A549 (cell line): ENCODE data around the gene PBX3. TPM values are rescaled to one million over a fixed set of nuclear protein-coding genes. Genes with fewer than 3 reads are reported as not detected.

Experiments used
- ATAC-seq, 2 experiments: fragments of 200-7000 bp in 1 of 2; fragments of >200 bp in 1 of 2; cut with Nextera tagmentation in 1 of 2; cut with Tn5 transposase in 1 of 2; 3 replicates each; pipeline versions ENCODE4 v1.8.0 to v1.9.1; 2018 to 2020; ENCODE audit warnings: mild to moderate bottlenecking in 1 of 2, moderate library complexity in 1 of 2
- CTCF ChIA-PET: fragments of 300-600 bp; sonication (Branson Sonifier 250); formaldehyde crosslinking; extraction: SDS; loops from one replicate; lab custom pipeline; 2021; ENCODE audit warnings: antibody characterized with exemption, inconsistent platforms; lab: Yijun Ruan, JAX
- POLR2A ChIA-PET: fragments of 350-600 bp; formaldehyde crosslinking; extraction: SDS; loops from one replicate; lab custom pipeline; 2021; ENCODE audit warnings: antibody characterized with exemption, inconsistent platforms; lab: Yijun Ruan, JAX
- DNase-seq, 2 experiments: peaks; one replicate each; pipeline versions ENCODE4 v3.0.0 to v3.0.0-alpha.2; 2011 to 2016; ENCODE audit warnings: low read depth in 1 of 2, low spot score in 1 of 2
- FAIRE-seq: peaks from 2 replicates; lab custom pipeline; 2011; peaks lifted over from hg19 to GRCh38; lab: Jason Lieb, UNC
- H3K27ac ChIP-seq, 2 experiments: fragments of >200 bp; sonication (Bioruptor Twin); formaldehyde crosslinking; 3 replicates each; pipeline ENCODE4 v1.5.1; 2016 to 2017
- H3K4me1 ChIP-seq: fragments of >200 bp; sonication (Bioruptor Twin); formaldehyde crosslinking; 3 replicates; pipeline ENCODE4 v1.6.1; 2016
- H3K4me2 ChIP-seq: fragments of >200 bp; sonication (Bioruptor Twin); formaldehyde crosslinking; 3 replicates; pipeline ENCODE4 v1.6.1; 2016
- H3K4me3 ChIP-seq: fragments of >200 bp; sonication (Bioruptor Twin); formaldehyde crosslinking; 3 replicates; pipeline ENCODE4 v1.5.1; 2016
- H3K9me3 ChIP-seq: fragments of >200 bp; sonication (Bioruptor Twin); formaldehyde crosslinking; 3 replicates; pipeline ENCODE4 v1.6.1; 2016
- BHLHE40 ChIP-seq: IDR thresholded peaks from 2 replicates; pipeline ENCODE4 v1.6.1; 2012; ENCODE audit warnings: low read depth, low read length, inconsistent platforms
- CBX8 ChIP-seq: fragments of 200-600 bp; sonication (generic); IDR thresholded peaks from 2 replicates; pipeline ENCODE4 v1.6.1; 2016
- CEBPB ChIP-seq, 2 experiments: fragments of >200 bp in 1 of 2; sonication (Bioruptor Twin) in 1 of 2; formaldehyde crosslinking in 1 of 2; IDR thresholded peaks; 2 replicates each; pipeline ENCODE4 v1.6.1; 2012 to 2016
- E2F6 ChIP-seq: IDR thresholded peaks from 2 replicates; pipeline ENCODE4 v1.6.1; 2012; ENCODE audit warnings: low read depth, borderline replicate concordance
- EHMT2 ChIP-seq: fragments of 200-600 bp; sonication (generic); IDR thresholded peaks from 2 replicates; pipeline ENCODE4 v1.6.1; 2016; ENCODE audit warnings: antibody characterized with exemption, low read depth, mild to moderate bottlenecking, moderate library complexity
- EP300 ChIP-seq, 2 experiments: fragments of >200 bp; sonication (Bioruptor Twin); formaldehyde crosslinking; IDR thresholded peaks; 2 replicates in 1 of 2; 3 replicates in 1 of 2; pipeline ENCODE4 v1.6.1; 2016 to 2017
- ESRRA ChIP-seq: fragments of 150-350 bp; IDR thresholded peaks from 2 replicates; pipeline ENCODE4 v1.6.1; 2014; ENCODE audit warnings: mild to moderate bottlenecking, low read length, borderline replicate concordance
- FOSB ChIP-seq: fragments of 250-450 bp; sonication (Bioruptor Pico); IDR thresholded peaks from 2 replicates; pipeline ENCODE4 v1.5.0; 2020; ENCODE audit warnings: mild to moderate bottlenecking, moderate library complexity
- FOSL2 ChIP-seq, 2 experiments: fragments of 450-650 bp in 1 of 2; fragments of >200 bp in 1 of 2; sonication (Bioruptor Twin) in 1 of 2; formaldehyde crosslinking; IDR thresholded peaks; 2 replicates each; pipeline versions ENCODE4 v1.5.0 to v1.6.1; 2016 to 2020; ENCODE audit warnings: mild to moderate bottlenecking in 1 of 2, moderate library complexity in 1 of 2
- HDAC2 ChIP-seq: fragments of 200-600 bp; sonication (generic); IDR thresholded peaks from 2 replicates; pipeline ENCODE4 v1.6.1; 2016
- HEYL ChIP-seq: fragments of 250-450 bp; sonication (Bioruptor Pico); IDR thresholded peaks from 2 replicates; pipeline ENCODE4 v1.8.0; 2021; ENCODE audit warnings: mild to moderate bottlenecking, moderate library complexity
- HOXA7 ChIP-seq: fragments of 250-450 bp; sonication (Bioruptor Pico); IDR thresholded peaks from 2 replicates; pipeline ENCODE4 v1.5.0; 2020; ENCODE audit warnings: mild to moderate bottlenecking, moderate library complexity
- HOXB5 ChIP-seq: fragments of 250-450 bp; sonication (Bioruptor Pico); IDR thresholded peaks from 2 replicates; pipeline ENCODE4 v1.5.0; 2020; ENCODE audit warnings: mild to moderate bottlenecking, moderate library complexity
- JUNB ChIP-seq: fragments of >200 bp; sonication (Bioruptor Twin); formaldehyde crosslinking; IDR thresholded peaks from 2 replicates; pipeline ENCODE4 v1.6.1; 2016
- KDM1A ChIP-seq: fragments of 200-600 bp; sonication (generic); IDR thresholded peaks from 2 replicates; pipeline ENCODE4 v1.6.1; 2016; ENCODE audit warnings: low read depth, mild to moderate bottlenecking
- MAX ChIP-seq: IDR thresholded peaks from 2 replicates; pipeline ENCODE4 v1.6.1; 2012
- MAZ ChIP-seq: fragments of 150-350 bp; IDR thresholded peaks from 2 replicates; pipeline ENCODE4 v1.6.1; 2014; ENCODE audit warnings: antibody characterized with exemption, low read depth, low read length, borderline replicate concordance
- NFE2L2 ChIP-seq: fragments of 150-350 bp; conservative IDR thresholded peaks from 2 replicates; pipeline ENCODE4 v1.6.1; 2014; ENCODE audit warnings: low read length
- POLR2A ChIP-seq: IDR thresholded peaks from 2 replicates; pipeline ENCODE4 v1.6.1; 2012; ENCODE audit warnings: mild to moderate bottlenecking, low read length
- POLR2AphosphoS2 ChIP-seq: conservative IDR thresholded peaks from 2 replicates; pipeline ENCODE4 v1.6.1; 2012; ENCODE audit warnings: low read length, improper control_type of control experiment, inconsistent platforms
- RAD21 ChIP-seq, 2 experiments: fragments of >200 bp in 1 of 2; sonication (Bioruptor Twin) in 1 of 2; formaldehyde crosslinking in 1 of 2; IDR thresholded peaks in 1 of 2; conservative IDR thresholded peaks in 1 of 2; 2 replicates in 1 of 2; 3 replicates in 1 of 2; pipeline ENCODE4 v1.6.1; 2012 to 2018; ENCODE audit warnings: inconsistent platforms in 1 of 2
- RARB ChIP-seq: fragments of 250-450 bp; sonication (Bioruptor Pico); IDR thresholded peaks from 2 replicates; pipeline ENCODE4 v1.8.0; 2021; ENCODE audit warnings: mild to moderate bottlenecking, moderate library complexity
- RNF2 ChIP-seq: fragments of 200-600 bp; sonication (generic); IDR thresholded peaks from 2 replicates; pipeline ENCODE4 v1.6.1; 2016; ENCODE audit warnings: low read depth, mild to moderate bottlenecking, antibody characterized with exemption, moderate library complexity, borderline replicate concordance
- TFCP2L1 ChIP-seq: fragments of 250-450 bp; sonication (Bioruptor Pico); IDR thresholded peaks from 2 replicates; pipeline ENCODE4 v1.5.0; 2021; ENCODE audit warnings: mild to moderate bottlenecking
- TP53 ChIP-seq: fragments of 250-450 bp; sonication (Bioruptor Pico); IDR thresholded peaks from 2 replicates; pipeline ENCODE4 v1.5.0; 2021; ENCODE audit warnings: mild to moderate bottlenecking, moderate library complexity
- USF2 ChIP-seq: fragments of 450-650 bp; IDR thresholded peaks from 2 replicates; pipeline ENCODE4 v1.6.1; 2014; ENCODE audit warnings: antibody characterized with exemption
- ZNF302 ChIP-seq: fragments of 250-450 bp; sonication (Bioruptor Pico); IDR thresholded peaks from 2 replicates; pipeline ENCODE4 v1.9.0; 2021; ENCODE audit warnings: inconsistent platforms, mild to moderate bottlenecking, moderate library complexity
- ZSCAN20 ChIP-seq: fragments of 250-450 bp; sonication (Bioruptor Pico); IDR thresholded peaks from 2 replicates; pipeline ENCODE4 v1.8.0; 2022; ENCODE audit warnings: mild to moderate bottlenecking, moderate library complexity
- WGBS: methylation state at CpG from one replicate; pipeline ENCODE4 v1.1.6; 2017; ENCODE audit errors: missing lambda C conversion rate; 5-methylcytosine and 5-hydroxymethylcytosine counted together
- polyA plus RNA-seq, 4 experiments: library from polyadenylated mRNA; depleted of rRNA in 3 of 4; stranded (reverse); fragments of >200 nt; fragmentation: RNase III in 1 of 4; extraction: RNeasy Plus Mini Kit Qiagen cat#74134 plus additional on column Dnase treatment in 1 of 4; gene quantifications; 2 replicates in 3 of 4; 3 replicates in 1 of 4; pipeline ENCODE4 v1.2.3, GENCODE V29; 2011 to 2017

PBX3 gene
- polyA plus RNA-seq, 2 of the 4 experiments (the other 2 are of a cell fraction), result 10.7 to 23.5 TPM

GRCh38 chr9:125924351-125924750 lies 177.2 kb downstream of the PBX3 start:
- ChIA-PET POLR2A (no interaction called here), CTCF (no interaction called here)
- FAIRE-seq (no peak), DNase-seq (no peak), ATAC-seq (no peak)
- no peaks in the 10 kb centered on the region for H3K4me1 ChIP-seq
- TF ChIP-seq KDM1A (no peak), JUNB (no peak), EHMT2 (no peak), E2F6 (no peak), USF2 (no peak), BHLHE40 (no peak)
- H3K27ac ChIP-seq, result no peak overlapping the region
- H3K4me3 ChIP-seq, result no peak overlapping the region
- no peaks in the 10 kb centered on the region for H3K9me3 ChIP-seq
- H3K4me2 ChIP-seq, result no peak overlapping the region
- 90% methylated on average over 4 of the region's 4 CpGs for WGBS

GRCh38 chr9:125926936-125927335 lies 179.8 kb downstream of the PBX3 start:
- FAIRE-seq (no peak), ATAC-seq (no peak), DNase-seq (no peak)
- H3K4me3 ChIP-seq, result no peak overlapping the region
- peaks cover 6% of the 10 kb centered on the region; the same call in 2 of the 3 replicates for H3K4me1 ChIP-seq
- WGBS, result 87% methylated on average over 1 of the region's 1 CpG
- no peak overlapping the region for H3K4me2 ChIP-seq
- ChIA-PET CTCF (interaction anchor here (0.5 to 0.8 kb wide), 2 partner anchors 24 to 137 kb away, joined by 3 to 4 read pairs; no protein-coding TSS in a partner anchor), POLR2A (no interaction called here)
- H3K9me3 ChIP-seq, result no peaks in the 10 kb centered on the region
- no peak overlapping the region for H3K27ac ChIP-seq
- TF ChIP-seq HEYL (CRISPR knock-in tag), result no peak
- TF ChIP-seq HOXB5 (CRISPR knock-in tag), result no peak
- no peak for TF ChIP-seq USF2
- no peak for TF ChIP-seq POLR2A
- TF ChIP-seq ESRRA, result no peak
- TF ChIP-seq HOXA7 (CRISPR knock-in tag), result no peak
- no peak for TF ChIP-seq MAZ
- TF ChIP-seq MAX, result no peak
- TF ChIP-seq ZSCAN20 (CRISPR knock-in tag), result no peak
- TF ChIP-seq RARB (CRISPR knock-in tag), result no peak
- no peak for TF ChIP-seq POLR2AphosphoS2
- TF ChIP-seq EP300 (IDR thresholded peaks at IDR 0.05), result no peak

GRCh38 chr9:125929846-125930245 lies 182.7 kb downstream of the PBX3 start:
- FAIRE-seq, result no peak
- no peak overlapping the region for H3K4me3 ChIP-seq
- ChIA-PET CTCF (interaction anchor here (0.9 kb wide), 1 partner anchor 191 kb away, joined by 3 read pairs; no protein-coding TSS in a partner anchor), POLR2A (no interaction called here)
- no peak overlapping the region for H3K4me2 ChIP-seq
- H3K27ac ChIP-seq, result no peak overlapping the region
- no peak for ATAC-seq
- peaks cover 10% of the 10 kb centered on the region; the same call in 2 of the 3 replicates for H3K4me1 ChIP-seq
- no peaks in the 10 kb centered on the region for H3K9me3 ChIP-seq
- 66% methylated on average over 2 of the region's 2 CpGs for WGBS
- DNase-seq, result no peak
- TF ChIP-seq RNF2 (no peak), TP53 (CRISPR knock-in tag) (no peak), RAD21 (conservative IDR thresholded peaks at IDR 0.05 in 1 of 2, IDR thresholded peaks at IDR 0.05 in 1 of 2) (no peak), HDAC2 (no peak), CBX8 (no peak), ZNF302 (CRISPR knock-in tag) (no peak), NFE2L2 (no peak), TFCP2L1 (CRISPR knock-in tag) (no peak), FOSB (no peak), CEBPB (IDR thresholded peaks at IDR 0.05) (no peak), FOSL2 (IDR thresholded peaks at IDR 0.05) (no peak), FOSL2 (CRISPR knock-in tag; IDR thresholded peaks at IDR 0.05) (no peak)
